ENCODE data around the gene KRTCAP2.
A peak's percentile ranks its signal among the peaks of the same experiment; 100 is the strongest.

The KRTCAP2 gene

GRCh38 chr1:155131856-155132255 is 41.2 kb downstream of the KRTCAP2 start:
- no peak for TF ChIP-seq CTCF (conservative IDR thresholded peaks at IDR 0.05; ENCODE audit: low read depth, low read length)
- no peak overlapping the region for H3K4me3 ChIP-seq (ENCODE audit: low read depth, low read length)
- no peak for DNase-seq (ENCODE audit: low read depth)

GRCh38 chr1:155131285-155131684 is 41.8 kb downstream of the KRTCAP2 start:
- no peak overlapping the region for H3K4me3 ChIP-seq (ENCODE audit: low read depth, low read length)

GRCh38 chr1:155130272-155131006 is 42.7 kb downstream of the KRTCAP2 start:
- no peak for DNase-seq (ENCODE audit: low read depth)
- no peak overlapping the region for H3K4me3 ChIP-seq (ENCODE audit: low read depth, low read length)

More at GRCh38 chr1:155131285-155131684, 41.8 kb downstream of the KRTCAP2 start:
- TF ChIP-seq CTCF (conservative IDR thresholded peaks at IDR 0.05; ENCODE audit: low read depth, low read length) = no peak
- DNase-seq (ENCODE audit: low read depth) = no peak

GRCh38 chr1:155128755-155129473 is 44.2 kb downstream of the KRTCAP2 start:
- H3K4me3 ChIP-seq (ENCODE audit: low read depth, low read length) = peak overlapping the region; percentile 60
- DNase-seq (ENCODE audit: low read depth) = no peak
- no peak for TF ChIP-seq CTCF (conservative IDR thresholded peaks at IDR 0.05; ENCODE audit: low read depth, low read length)

More at GRCh38 chr1:155130272-155131006, 42.7 kb downstream of the KRTCAP2 start:
- no peak for TF ChIP-seq CTCF (conservative IDR thresholded peaks at IDR 0.05; ENCODE audit: low read depth, low read length)

- H3K4me3 ChIP-seq (ENCODE audit: low read depth, low read length) = peak overlapping the region; percentile 60
- TF ChIP-seq CTCF (conservative IDR thresholded peaks at IDR 0.05; ENCODE audit: low read depth, low read length) = no peak
- no peak for DNase-seq (ENCODE audit: low read depth)
These were observed 44.9 kb downstream of the KRTCAP2 start for GRCh38 chr1:155127967-155128754.

- H3K4me3 ChIP-seq (ENCODE audit: low read depth, low read length) = peak within 1 kb of the TSS; percentile 60
- no peak for TF ChIP-seq CTCF (conservative IDR thresholded peaks at IDR 0.05; ENCODE audit: low read depth, low read length)
- peak; percentile 67 for DNase-seq (ENCODE audit: low read depth)
These were observed 45.8 kb downstream of the KRTCAP2 start, which contains the start of gene EFNA1 for GRCh38 chr1:155127105-155127966. Gene EFNA1, plus strand, starts transcription at chr1:155127876. Its CDS starts 102 bp downstream, at chr1:155127978.
